CD4-positive, alpha-beta T cell (primary cell): Measurements from ENCODE around the gene CPNE1. TPM values are rescaled to one million over a fixed set of nuclear protein-coding genes. Genes with fewer than 3 reads are reported as not detected.

Source experiments
- ATAC-seq: fragments of 200-7000 bp; cut with Tn5 transposase; one replicate; pipeline ENCODE4 v1.10.0; 2022; ENCODE audit warnings: mild to moderate bottlenecking; ENCODE audit not compliant: poor library complexity
- CTCF ChIA-PET: fragments of 350-600 bp; sonication (Branson Sonifier 250); formaldehyde crosslinking; loops from one replicate; lab custom pipeline; 2021; ENCODE audit warnings: antibody characterized with exemption, inconsistent platforms; lab: Charles Lee
- POLR2A ChIA-PET: fragments of 350-600 bp; sonication (Branson Sonifier 250); formaldehyde crosslinking; loops from one replicate; lab custom pipeline; 2021; ENCODE audit warnings: antibody characterized with exemption, inconsistent platforms; lab: Charles Lee
- DNase-seq, 14 experiments: peaks; one replicate each; pipeline ENCODE4 v3.0.0-alpha.2; 2013 to 2020; ENCODE audit warnings: mixed read lengths in 2 of 14
- H3K27ac ChIP-seq, 2 donors: one replicate each; pipeline versions ENCODE4 v1.5.1 to v1.7.0; 2013; ENCODE audit warnings: low read length in 2 of 2, low read depth in 1 of 2, mild to moderate bottlenecking in 1 of 2
- H3K27me3 ChIP-seq, 2 experiments: 1 replicate in 1 of 2; 2 replicates in 1 of 2; pipeline versions ENCODE4 v1.6.1 to v1.7.0; 2013; ENCODE audit warnings: low read length in 2 of 2, control low read depth in 1 of 2, mild to moderate bottlenecking in 1 of 2, moderate library complexity in 1 of 2; ENCODE audit not compliant: insufficient read depth in 2 of 2, control insufficient read depth in 1 of 2
- H3K36me3 ChIP-seq: one replicate; pipeline ENCODE4 v1.6.1; 2013; ENCODE audit warnings: low read length, control low read depth; ENCODE audit not compliant: insufficient read depth
- H3K4me1 ChIP-seq: one replicate; pipeline ENCODE4 v1.6.1; 2013; ENCODE audit warnings: low read length, control low read depth; ENCODE audit not compliant: insufficient read depth
- H3K4me3 ChIP-seq: one replicate; pipeline ENCODE4 v1.5.1; 2013; ENCODE audit warnings: mild to moderate bottlenecking, low read length, moderate library complexity
- H3K9me3 ChIP-seq, 2 experiments: 1 replicate in 1 of 2; 2 replicates in 1 of 2; pipeline versions ENCODE4 v1.6.1 to v1.7.0; 2013; ENCODE audit warnings: low read length in 2 of 2, mild to moderate bottlenecking in 2 of 2, control low read depth in 1 of 2, moderate library complexity in 1 of 2; ENCODE audit not compliant: control insufficient read depth in 1 of 2, insufficient read depth in 1 of 2
- H3K27ac Mint-ChIP-seq: one replicate; pipeline ENCODE4 v1.8.0; 2020; ENCODE audit warnings: mixed read lengths
- H3K27me3 Mint-ChIP-seq: one replicate; pipeline ENCODE4 v1.8.0; 2021; ENCODE audit warnings: mixed read lengths
- H3K36me3 Mint-ChIP-seq: one replicate; pipeline ENCODE4 v1.8.0; 2021; ENCODE audit warnings: low read depth, mixed read lengths
- H3K4me1 Mint-ChIP-seq: one replicate; pipeline ENCODE4 v1.8.0; 2021; ENCODE audit warnings: low read depth, mixed read lengths
- H3K4me3 Mint-ChIP-seq: one replicate; pipeline ENCODE4 v1.8.0; 2020; ENCODE audit warnings: mild to moderate bottlenecking, mixed read lengths
- H3K9me3 Mint-ChIP-seq: one replicate; pipeline ENCODE4 v1.8.0; 2020; ENCODE audit warnings: mixed read lengths
- CTCF ChIP-seq: fragments of 200-600 bp; IDR thresholded peaks from one replicate; pipeline ENCODE4 v1.8.0; 2022; ENCODE audit warnings: antibody characterized with exemption, mild to moderate bottlenecking
- intact Hi-C, 2 experiments: fragments of 100-400 bp; cut with DNase I in 1 of 2; cut with micrococcal nuclease in 1 of 2; formaldehyde crosslinking; loops; one replicate each; pipeline versions ENCODE4 v1.15.1 to v1.9.0; 2023 to 2025; cut with DNase I, micrococcal nuclease
- total RNA-seq, 174 experiments: library from RNA in 2 of 174; stranded (reverse) in 2 of 174; gene quantifications; one replicate each; pipeline ENCODE4 v1.2.3 and lab custom pipeline; 2021 to 2026

Gene CPNE1
- total RNA-seq, 2 experiments from 2014 or later = 146 to 153 TPM

- ATAC-seq (no peak), DNase-seq (no peak)
- TF ChIP-seq CTCF = no peak
- H3K4me1 Mint-ChIP-seq = peaks cover 47% of the 10 kb centered on the region
- no peaks in the 10 kb centered on the region for H3K27me3 Mint-ChIP-seq
- H3K4me3 ChIP-seq = no peak overlapping the region
- no peaks in the 10 kb centered on the region for H3K27me3 ChIP-seq
- CTCF ChIA-PET = interaction anchor here (0.6 to 1.7 kb wide), 5 partner anchors 13 to 104 kb away, joined by 3 to 5 read pairs (median 4); partner anchors contain the start of gene RBM39
- peaks cover 3% of the 10 kb centered on the region for H3K4me1 ChIP-seq
- peaks cover 92% of the 10 kb centered on the region for H3K36me3 Mint-ChIP-seq
- H3K9me3 Mint-ChIP-seq = no peaks in the 10 kb centered on the region
- POLR2A ChIA-PET = interaction anchor here (1.2 to 7.8 kb wide), 5 partner anchors 11 to 103 kb away, joined by 3 to 125 read pairs (median 4); partner anchors contain the start of gene RBM39
- H3K36me3 ChIP-seq = peaks cover 82% of the 10 kb centered on the region
- H3K27ac ChIP-seq = no peak overlapping the region
- no peak overlapping the region for H3K4me3 Mint-ChIP-seq
- no peaks in the 10 kb centered on the region for H3K9me3 ChIP-seq
- intact Hi-C loops = loop anchor here in 1 of 2 experiments (5.0 kb wide), 2 partner anchors 33 to 178 kb away; no protein-coding TSS in a partner anchor
- H3K27ac Mint-ChIP-seq = peak overlapping the region; percentile 2
Observed at GRCh38 chr20:35704514-35705261, 40.0 kb upstream of the CPNE1 start.

- Histone ChIP-seq H3K4me1 (peaks cover 15% of the 10 kb centered on the region), H3K27ac (no peak overlapping the region), H3K27me3 (no peaks in the 10 kb centered on the region), H3K9me3 (no peaks in the 10 kb centered on the region), H3K4me3 (no peak overlapping the region), H3K36me3 (peaks cover 66% of the 10 kb centered on the region)
- ChIA-PET CTCF (interaction anchor here (0.6 to 1.7 kb wide), 2 partner anchors 27 to 39 kb away, joined by 3 to 4 read pairs; partner anchors contain the start of gene RBM39), POLR2A (interaction anchor here (0.6 to 7.8 kb wide), 10 partner anchors 17 to 87 kb away, joined by 3 to 125 read pairs (median 4); partner anchors contain the start of genes PHF20, RBM39 and SPAG4)
- DNase-seq (peak in 1 of 14 experiments; percentile 5), ATAC-seq (no peak)
- H3K4me1 Mint-ChIP-seq = peaks cover 46% of the 10 kb centered on the region
- no peaks in the 10 kb centered on the region for H3K27me3 Mint-ChIP-seq
- H3K4me3 Mint-ChIP-seq = peak overlapping the region; percentile 11
- no peak for TF ChIP-seq CTCF
- intact Hi-C loops = loop anchor here (2.0 to 5.0 kb wide), 3 partner anchors 34 to 179 kb away; no protein-coding TSS in a partner anchor
- peaks cover 89% of the 10 kb centered on the region for H3K36me3 Mint-ChIP-seq
- peak overlapping the region; percentile 84 for H3K27ac Mint-ChIP-seq
- H3K9me3 Mint-ChIP-seq = no peaks in the 10 kb centered on the region
Observed at GRCh38 chr20:35702824-35703695, 38.4 kb upstream of the CPNE1 start.
